HepG2 (cell line): ENCODE results near the gene ANXA6. TPM values are rescaled to one million over a fixed set of nuclear protein-coding genes. Genes with fewer than 3 reads are reported as not detected.

Source experiments
- ATAC-seq: fragments of 200-7000 bp; cut with Tn5 transposase; 3 replicates; pipeline ENCODE4 v1.9.1; 2020; ENCODE audit warnings: mild to moderate bottlenecking, moderate library complexity
- BruUV-seq: library from RNA; stranded (reverse); fragments of 400-500 nt; replicated peaks from 2 replicates; lab custom pipeline; 2021; lab: Mats Ljungman, UMichigan
- CTCF ChIA-PET: fragments of 300-600 bp; formaldehyde crosslinking; extraction: SDS; loops from one replicate; lab custom pipeline; 2021; ENCODE audit warnings: low total read pairs, inconsistent platforms, low intra/inter-chr PET ratio; lab: Yijun Ruan, JAX
- POLR2A ChIA-PET: fragments of 350-600 bp; sonication (Branson Sonifier 250); formaldehyde crosslinking; loops from one replicate; lab custom pipeline; 2020; ENCODE audit warnings: antibody characterized with exemption, inconsistent platforms; lab: Yijun Ruan, JAX
- DNase-seq: peaks from one replicate; pipeline ENCODE4 v3.0.0-alpha.2; 2015; ENCODE audit warnings: low spot score
- FAIRE-seq: peaks from 3 replicates; lab custom pipeline; 2011; peaks lifted over from hg19 to GRCh38; lab: Jason Lieb, UNC
- H2AFZ ChIP-seq: one replicate; pipeline ENCODE4 v1.6.1; 2011; ENCODE audit warnings: low read length, inconsistent platforms
- H3K27ac ChIP-seq: fragments of 300-600 bp; 3 replicates; pipeline ENCODE4 v1.8.0; 2011; ENCODE audit warnings: mixed run types, mild to moderate bottlenecking, mixed read lengths, low read length, inconsistent platforms; ENCODE audit not compliant: insufficient read depth; ENCODE audit errors: extremely low read length
- H3K27me3 ChIP-seq, 2 experiments: fragments of 200-600 bp in 1 of 2; 2 replicates in 1 of 2; 3 replicates in 1 of 2; pipeline versions ENCODE4 v1.6.0 to v1.8.0; 2011; ENCODE audit warnings: low read length in 2 of 2, mild to moderate bottlenecking in 2 of 2, moderate library complexity in 2 of 2, inconsistent platforms in 1 of 2; ENCODE audit not compliant: insufficient read depth in 2 of 2, control insufficient read depth in 1 of 2
- H3K36me3 ChIP-seq, 2 experiments: fragments of 200-600 bp in 1 of 2; replicated peaks in 1 of 2; 2 replicates in 1 of 2; 3 replicates in 1 of 2; pipeline versions ENCODE4 v1.5.1 to v1.8.0; 2011; ENCODE audit warnings: low read length in 2 of 2, inconsistent platforms in 1 of 2; ENCODE audit not compliant: insufficient read depth in 2 of 2, control insufficient read depth in 1 of 2
- H3K4me1 ChIP-seq: 2 replicates; pipeline ENCODE4 v1.5.1; 2012; ENCODE audit warnings: low read length, inconsistent platforms; ENCODE audit not compliant: insufficient read depth
- H3K4me2 ChIP-seq: 2 replicates; pipeline ENCODE4 v1.6.0; 2011; ENCODE audit warnings: low read depth, low read length, inconsistent platforms
- H3K4me3 ChIP-seq, 3 experiments: fragments of 200-600 bp in 1 of 3; sonication (generic), shearing (Covaris generic) in 1 of 3; replicated peaks in 1 of 3; 2 replicates each; pipeline ENCODE4 v1.5.1; 2011 to 2016; ENCODE audit warnings: low read length in 3 of 3, inconsistent platforms in 2 of 3, low read depth in 2 of 3, mild to moderate bottlenecking in 2 of 3, control low read depth in 1 of 3, mixed read lengths in 1 of 3; ENCODE audit not compliant: insufficient read depth in 1 of 3
- H3K79me2 ChIP-seq: one replicate; pipeline ENCODE4 v1.6.1; 2011; ENCODE audit warnings: low read length, inconsistent platforms; ENCODE audit not compliant: insufficient read depth
- H3K9ac ChIP-seq: 2 replicates; pipeline ENCODE4 v1.6.0; 2011; ENCODE audit warnings: mild to moderate bottlenecking, low read depth, low read length, inconsistent platforms; ENCODE audit not compliant: insufficient read depth
- H3K9me3 ChIP-seq: 2 replicates; pipeline ENCODE4 v1.5.1; 2012; ENCODE audit warnings: mild to moderate bottlenecking, low read length
- H4K20me1 ChIP-seq: 2 replicates; pipeline ENCODE4 v1.6.0; 2011; ENCODE audit warnings: inconsistent platforms, mild to moderate bottlenecking, low read length, moderate library complexity; ENCODE audit not compliant: insufficient read depth
- CHCHD3 ChIP-seq: sonication (generic); formaldehyde crosslinking; IDR thresholded peaks from 2 replicates; pipeline ENCODE4 v1.8.0; 2022; ENCODE audit warnings: mild to moderate bottlenecking, missing genetic modification reagents, moderate library complexity
- CREM ChIP-seq, 2 experiments: sonication (generic) in 1 of 2; formaldehyde crosslinking in 1 of 2; IDR thresholded peaks; 2 replicates each; pipeline versions ENCODE4 v1.4.0 to v1.6.1; 2016 to 2020; ENCODE audit warnings: antibody characterized with exemption in 1 of 2, mild to moderate bottlenecking in 1 of 2, missing genetic modification reagents in 1 of 2
- DNMT3B ChIP-seq: conservative IDR thresholded peaks from 2 replicates; pipeline ENCODE4 v1.6.1; 2016; ENCODE audit warnings: missing biosample characterization, control low read depth
- RAD51 ChIP-seq: fragments of 450-650 bp; IDR thresholded peaks from 2 replicates; pipeline ENCODE4 v1.6.1; 2016; ENCODE audit warnings: borderline replicate concordance
- REL ChIP-seq: sonication (generic); formaldehyde crosslinking; conservative IDR thresholded peaks from 2 replicates; pipeline ENCODE4 v1.8.0; 2022; ENCODE audit warnings: mild to moderate bottlenecking, missing genetic modification reagents, moderate library complexity
- SNAPC2 ChIP-seq: sonication (generic); formaldehyde crosslinking; IDR thresholded peaks from 2 replicates; pipeline ENCODE4 v1.8.1; 2022; ENCODE audit warnings: mild to moderate bottlenecking, missing genetic modification reagents
- ZFP1 ChIP-seq: IDR thresholded peaks from 2 replicates; pipeline ENCODE4 v1.6.1; 2016
- ZNF260 ChIP-seq: sonication (generic); formaldehyde crosslinking; IDR thresholded peaks from 2 replicates; pipeline ENCODE4 v1.4.0; 2020; ENCODE audit warnings: missing genetic modification reagents, low read depth, mild to moderate bottlenecking, borderline replicate concordance
- ZNF510 ChIP-seq: sonication (generic); formaldehyde crosslinking; IDR thresholded peaks from 2 replicates; pipeline ENCODE4 v1.4.0; 2020; ENCODE audit warnings: low read depth, mild to moderate bottlenecking, missing genetic modification reagents
- ZNF724P ChIP-seq: sonication (generic); formaldehyde crosslinking; IDR thresholded peaks from 2 replicates; pipeline ENCODE4 v1.8.0; 2022; ENCODE audit warnings: missing genetic modification reagents, borderline replicate concordance
- WGBS: methylation state at CpG from one replicate; pipeline ENCODE4 v1.1.6; 2017; ENCODE audit warnings: low lambda C conversion rate; 5-methylcytosine and 5-hydroxymethylcytosine counted together
- in situ Hi-C: cut with HindIII; loops from 2 replicates; pipeline ENCODE4 v1.10.0; 2017; ENCODE audit warnings: low pct_unique_long_range_greater_than_20kb; ENCODE audit not compliant: extremely low pct_ligation_motif_present
- intact Hi-C: fragments of 100-400 bp; cut with micrococcal nuclease; formaldehyde crosslinking; loops from one replicate; pipeline ENCODE4 v1.10.0; 2022; ENCODE audit not compliant: unreplicated experiment
- polyA plus RNA-seq, 8 experiments: library from polyadenylated mRNA; depleted of rRNA in 3 of 8; stranded (reverse) in 7 of 8; unstranded in 1 of 8; fragments of >200 nt; fragmentation: Illumina TruSeq in 4 of 8; extraction: Trizol in 4 of 8; gene quantifications; 2 replicates each; pipeline versions ENCODE4 v1.2.1 to v1.2.3, GENCODE V29; 2011 to 2016; ENCODE audit warnings: low read depth in 4 of 8, missing spikeins in 1 of 8, mixed read lengths in 1 of 8; ENCODE audit not compliant: insufficient read depth in 1 of 8
- total RNA-seq, 5 experiments: library from RNA; depleted of rRNA; stranded (reverse); fragments of >200 nt; fragmentation: Illumina TruSeq; extraction: Trizol; gene quantifications; 2 replicates each; pipeline ENCODE4 v1.2.3, GENCODE V29; 2016; ENCODE audit warnings: low read depth in 1 of 5
- TF ChIP-seq, protein P1 (sequence below): sonication (generic); formaldehyde crosslinking; IDR thresholded peaks from 2 replicates; pipeline ENCODE4 v1.5.0; 2020; ENCODE audit warnings: missing genetic modification reagents, mild to moderate bottlenecking, borderline replicate concordance
- TF ChIP-seq, protein P2 (sequence below): sonication (generic); formaldehyde crosslinking; IDR thresholded peaks from 2 replicates; pipeline ENCODE4 v1.8.0; 2022; ENCODE audit warnings: missing genetic modification reagents, mild to moderate bottlenecking, inconsistent platforms, borderline replicate concordance
- TF ChIP-seq, protein P3 (sequence below): sonication (generic); formaldehyde crosslinking; IDR thresholded peaks from 2 replicates; pipeline ENCODE4 v1.4.0; 2020; ENCODE audit warnings: missing genetic modification reagents
- TF ChIP-seq, protein P4 (sequence below): sonication (generic); formaldehyde crosslinking; IDR thresholded peaks from 2 replicates; pipeline ENCODE4 v1.5.0; 2020; ENCODE audit warnings: missing genetic modification reagents
- TF ChIP-seq, protein P5 (sequence below): IDR thresholded peaks from 2 replicates; pipeline ENCODE4 v1.6.1; 2016; ENCODE audit warnings: mild to moderate bottlenecking

Gene ANXA6
- total and polyA plus RNA-seq, 2 of the 13 experiments (the other 11 are each of a cell fraction or from before 2014, with no cell fraction given) = 103 to 125 TPM

DNA sequence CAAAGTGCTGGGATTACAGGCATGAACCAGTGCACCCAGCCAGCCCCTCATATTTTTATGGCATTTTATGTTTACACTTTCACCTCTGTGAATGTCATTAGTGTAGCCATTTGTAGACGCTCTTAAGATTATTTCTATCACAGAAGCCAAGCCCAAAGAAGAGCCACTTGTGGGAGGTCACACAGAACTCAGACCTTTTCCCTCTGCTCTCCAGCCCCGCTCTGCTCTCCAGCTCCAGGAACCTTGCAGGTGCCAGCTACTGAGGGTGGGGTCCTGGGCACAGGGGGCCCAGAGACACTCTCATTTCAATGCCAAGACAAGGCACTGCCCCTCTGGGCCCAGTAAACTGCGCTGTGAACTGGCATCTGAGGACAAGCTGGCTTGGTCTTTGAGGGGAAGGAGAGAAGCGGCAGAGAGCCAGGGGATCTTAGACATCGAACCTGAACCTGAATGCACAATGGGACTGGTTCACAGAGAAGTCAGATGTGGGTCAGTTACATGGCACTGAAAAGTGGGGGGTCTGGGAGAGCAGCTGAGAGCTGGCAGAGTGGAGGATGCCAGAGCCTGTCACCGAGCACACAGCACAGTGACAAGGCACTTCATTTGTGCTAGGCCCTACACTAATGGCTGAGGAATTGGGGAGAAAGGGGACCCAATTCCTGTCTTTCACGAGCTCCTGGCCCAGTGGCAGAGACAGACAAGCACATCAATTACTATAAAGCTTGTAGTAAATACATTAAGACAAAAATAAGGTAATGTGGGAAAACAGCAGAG, 16.7 kb downstream of the ANXA6 start:
- H2AFZ ChIP-seq = no peak overlapping the region
- ChIA-PET POLR2A (no interaction called here), CTCF (no interaction called here)
- WGBS = 97% methylated on average over 5 of the region's 7 CpGs
- H3K4me1 ChIP-seq = no peaks in the 10 kb centered on the region
- in situ Hi-C loops (no loop called here), intact Hi-C loops (no loop called here)
- peaks cover 11% of the 10 kb centered on the region for H3K79me2 ChIP-seq
- no peaks in the 10 kb centered on the region; the same call in 1 of the 2 replicates for H4K20me1 ChIP-seq
- DNase-seq = no peak
- BruUV-seq = no TSS peak
- no peak overlapping the region for H3K4me2 ChIP-seq
- H3K27ac ChIP-seq = no peak overlapping the region
- peaks cover 18 to 79% of the 10 kb centered on the region in 2 experiments; a peak in 4 of 5 replicates for H3K36me3 ChIP-seq
- no peaks in the 10 kb centered on the region for H3K9me3 ChIP-seq
- FAIRE-seq = no peak
- ATAC-seq = no peak
- no peak overlapping the region for H3K4me3 ChIP-seq
- no peak overlapping the region for H3K9ac ChIP-seq
- no peaks in the 10 kb centered on the region for H3K27me3 ChIP-seq
- TF ChIP-seq, protein P1, sequence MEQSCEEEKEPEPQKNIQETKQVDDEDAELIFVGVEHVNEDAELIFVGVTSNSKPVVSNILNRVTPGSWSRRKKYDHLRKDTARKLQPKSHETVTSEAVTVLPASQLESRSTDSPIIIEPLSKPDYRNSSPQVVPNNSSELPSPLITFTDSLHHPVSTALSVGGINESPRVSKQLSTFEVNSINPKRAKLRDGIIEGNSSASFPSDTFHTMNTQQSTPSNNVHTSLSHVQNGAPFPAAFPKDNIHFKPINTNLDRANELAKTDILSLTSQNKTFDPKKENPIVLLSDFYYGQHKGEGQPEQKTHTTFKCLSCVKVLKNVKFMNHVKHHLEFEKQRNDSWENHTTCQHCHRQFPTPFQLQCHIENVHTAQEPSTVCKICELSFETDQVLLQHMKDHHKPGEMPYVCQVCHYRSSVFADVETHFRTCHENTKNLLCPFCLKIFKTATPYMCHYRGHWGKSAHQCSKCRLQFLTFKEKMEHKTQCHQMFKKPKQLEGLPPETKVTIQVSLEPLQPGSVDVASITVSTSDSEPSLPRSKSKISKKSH (CRISPR knock-in tag) = no peak
- TF ChIP-seq ZNF510 (CRISPR knock-in tag) (no peak), ZNF724P (no peak), REL (CRISPR knock-in tag) (no peak), CREM (IDR thresholded peaks at IDR 0.05) (no peak), CREM (CRISPR knock-in tag; IDR thresholded peaks at IDR 0.05) (no peak), SNAPC2 (no peak), DNMT3B (no peak), ZNF260 (CRISPR knock-in tag) (no peak), ZFP1 (CRISPR knock-in tag) (no peak), RAD51 (no peak), CHCHD3 (no peak)
- TF ChIP-seq, protein P2, sequence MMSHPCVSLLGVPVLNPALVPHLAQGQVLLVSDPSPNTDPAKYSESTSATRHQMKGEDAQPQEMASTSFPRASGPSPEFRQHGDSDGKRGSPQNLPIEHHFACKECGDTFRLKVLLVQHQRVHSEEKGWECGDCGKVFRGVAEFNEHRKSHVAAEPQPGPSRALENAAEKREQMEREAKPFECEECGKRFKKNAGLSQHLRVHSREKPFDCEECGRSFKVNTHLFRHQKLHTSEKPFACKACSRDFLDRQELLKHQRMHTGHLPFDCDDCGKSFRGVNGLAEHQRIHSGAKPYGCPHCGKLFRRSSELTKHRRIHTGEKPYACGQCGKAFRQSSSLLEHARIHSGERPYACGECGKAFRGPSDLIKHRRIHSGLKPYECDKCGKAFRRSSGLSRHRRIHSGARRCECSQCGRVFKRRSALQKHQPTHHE (CRISPR knock-in tag) = no peak
- TF ChIP-seq, protein P3, sequence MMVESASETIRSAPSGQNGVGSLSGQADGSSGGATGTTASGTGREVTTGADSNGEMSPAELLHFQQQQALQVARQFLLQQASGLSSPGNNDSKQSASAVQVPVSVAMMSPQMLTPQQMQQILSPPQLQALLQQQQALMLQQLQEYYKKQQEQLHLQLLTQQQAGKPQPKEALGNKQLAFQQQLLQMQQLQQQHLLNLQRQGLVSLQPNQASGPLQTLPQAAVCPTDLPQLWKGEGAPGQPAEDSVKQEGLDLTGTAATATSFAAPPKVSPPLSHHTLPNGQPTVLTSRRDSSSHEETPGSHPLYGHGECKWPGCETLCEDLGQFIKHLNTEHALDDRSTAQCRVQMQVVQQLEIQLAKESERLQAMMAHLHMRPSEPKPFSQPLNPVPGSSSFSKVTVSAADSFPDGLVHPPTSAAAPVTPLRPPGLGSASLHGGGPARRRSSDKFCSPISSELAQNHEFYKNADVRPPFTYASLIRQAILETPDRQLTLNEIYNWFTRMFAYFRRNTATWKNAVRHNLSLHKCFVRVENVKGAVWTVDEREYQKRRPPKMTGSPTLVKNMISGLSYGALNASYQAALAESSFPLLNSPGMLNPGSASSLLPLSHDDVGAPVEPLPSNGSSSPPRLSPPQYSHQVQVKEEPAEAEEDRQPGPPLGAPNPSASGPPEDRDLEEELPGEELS (CRISPR knock-in tag) = no peak
- TF ChIP-seq, protein P4, sequence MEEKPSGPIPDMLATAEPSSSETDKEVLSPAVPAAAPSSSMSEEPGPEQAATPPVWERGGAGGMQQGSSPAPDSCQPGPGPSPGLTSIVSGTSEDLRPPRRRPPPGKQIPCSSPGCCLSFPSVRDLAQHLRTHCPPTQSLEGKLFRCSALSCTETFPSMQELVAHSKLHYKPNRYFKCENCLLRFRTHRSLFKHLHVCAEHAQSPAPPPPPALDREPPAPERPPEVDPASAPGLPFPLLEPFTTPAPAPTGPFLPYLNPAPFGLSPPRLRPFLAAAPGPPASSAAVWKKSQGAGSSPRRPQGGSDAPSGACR (CRISPR knock-in tag) = no peak
- TF ChIP-seq, protein P5, sequence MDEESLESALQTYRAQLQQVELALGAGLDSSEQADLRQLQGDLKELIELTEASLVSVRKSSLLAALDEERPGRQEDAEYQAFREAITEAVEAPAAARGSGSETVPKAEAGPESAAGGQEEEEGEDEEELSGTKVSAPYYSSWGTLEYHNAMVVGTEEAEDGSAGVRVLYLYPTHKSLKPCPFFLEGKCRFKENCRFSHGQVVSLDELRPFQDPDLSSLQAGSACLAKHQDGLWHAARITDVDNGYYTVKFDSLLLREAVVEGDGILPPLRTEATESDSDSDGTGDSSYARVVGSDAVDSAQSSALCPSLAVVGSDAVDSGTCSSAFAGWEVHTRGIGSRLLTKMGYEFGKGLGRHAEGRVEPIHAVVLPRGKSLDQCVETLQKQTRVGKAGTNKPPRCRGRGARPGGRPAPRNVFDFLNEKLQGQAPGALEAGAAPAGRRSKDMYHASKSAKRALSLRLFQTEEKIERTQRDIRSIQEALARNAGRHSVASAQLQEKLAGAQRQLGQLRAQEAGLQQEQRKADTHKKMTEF (CRISPR knock-in tag) = no peak
